Gastroesophageal sphincter (tissue), 4 donors: ENCODE results near the gene CECR2. TPM values are rescaled to one million over a fixed set of nuclear protein-coding genes. Genes with fewer than 3 reads are reported as not detected.

ENCODE experiments used
- ATAC-seq: fragments of 150-250 bp; one replicate; pipeline ENCODE4 v1.9.1; 2016; ENCODE audit warnings: mild to moderate bottlenecking, moderate library complexity
- H3K27ac ChIP-seq, 4 donors: fragments of 200-600 bp; sonication (generic) in 3 of 4; 1 replicate in 3 of 4; 2 replicates in 1 of 4; pipeline ENCODE4 v1.5.1; 2016 to 2019
- H3K27me3 ChIP-seq: fragments of 200-600 bp; sonication (generic); one replicate; pipeline ENCODE4 v1.5.1; 2019
- H3K36me3 ChIP-seq, 2 donors: fragments of 200-600 bp; sonication (generic); one replicate each; pipeline ENCODE4 v1.5.1; 2019; ENCODE audit warnings: control low read depth in 1 of 2
- H3K4me1 ChIP-seq, 3 donors: fragments of 200-600 bp; sonication (generic); 1 replicate in 2 of 3; 2 replicates in 1 of 3; pipeline ENCODE4 v1.5.1; 2016 to 2019; ENCODE audit warnings: control low read depth in 2 of 3
- H3K4me3 ChIP-seq, 2 donors: fragments of 200-600 bp; sonication (generic); one replicate each; pipeline ENCODE4 v1.5.1; 2019; ENCODE audit warnings: mild to moderate bottlenecking in 1 of 2, moderate library complexity in 1 of 2
- H3K9me3 ChIP-seq, 3 donors: fragments of 200-600 bp; sonication (generic); one replicate each; pipeline ENCODE4 v1.5.1; 2017 to 2019; ENCODE audit warnings: control low read depth in 2 of 3
- CTCF ChIP-seq, 4 experiments: fragments of 200-600 bp in 2 of 4; fragments of 450-650 bp in 2 of 4; sonication (generic) in 1 of 4; IDR thresholded peaks; one replicate each; pipeline ENCODE4 v1.5.1; 2017 to 2019; ENCODE audit warnings: antibody characterized with exemption in 4 of 4, mild to moderate bottlenecking in 2 of 4, moderate library complexity in 2 of 4
- EP300 ChIP-seq: sonication (generic); formaldehyde crosslinking; IDR thresholded peaks from one replicate; pipeline ENCODE4 v1.6.1; 2017; ENCODE audit warnings: antibody characterized with exemption, mild to moderate bottlenecking
- POLR2A ChIP-seq, 2 donors: fragments of 450-650 bp; IDR thresholded peaks; one replicate each; pipeline ENCODE4 v1.6.1; 2017; ENCODE audit warnings: antibody characterized with exemption in 2 of 2, mild to moderate bottlenecking in 2 of 2, moderate library complexity in 1 of 2
- POLR2AphosphoS5 ChIP-seq: sonication (generic); formaldehyde crosslinking; IDR thresholded peaks from one replicate; pipeline ENCODE4 v1.6.1; 2017; ENCODE audit warnings: antibody characterized with exemption
- WGBS, 2 donors: methylation state at CpG; one replicate each; pipeline ENCODE4 v1.1.5; 2018; ENCODE audit warnings: low coverage in 1 of 2; 5-methylcytosine and 5-hydroxymethylcytosine counted together
- total RNA-seq, 4 donors: library from RNA; depleted of rRNA; stranded (reverse); fragments of >200 nt; gene quantifications; one replicate each; pipeline ENCODE4 v1.1.0, GENCODE V29; 2016

CECR2 gene
- total RNA-seq, 4 donors from 2014 or later: 0.72 to 1.7 (median 1.2) TPM

GRCh38 chr22:17576470-17576869 lies 207.2 kb downstream of the CECR2 start:
- peaks cover 7 to 21% (median 9%) of the 10 kb centered on the region in 3 donors for H3K4me1 ChIP-seq
- no peak for ATAC-seq
- H3K27ac ChIP-seq: no peak overlapping the region
- TF ChIP-seq POLR2A (IDR thresholded peaks at IDR 0.05): no peak
- TF ChIP-seq POLR2AphosphoS5: no peak
- no peak for TF ChIP-seq EP300
- TF ChIP-seq CTCF (IDR thresholded peaks at IDR 0.05): no peak
- peaks cover 8% of the 10 kb centered on the region for H3K27me3 ChIP-seq
- no peak overlapping the region for H3K4me3 ChIP-seq
- 81% methylated on average over 4 of the region's 6 CpGs; no CpG with 5 or more reads in 1 of the 2 donors for WGBS, 2 donors
- no peaks in the 10 kb centered on the region for H3K9me3 ChIP-seq
- no peaks in the 10 kb centered on the region for H3K36me3 ChIP-seq

GRCh38 chr22:17578136-17578754 lies 209.0 kb downstream of the CECR2 start:
- peaks cover 0 to 11% (median 0%) of the 10 kb centered on the region in 3 donors for H3K4me1 ChIP-seq
- WGBS, 2 donors: 48 to 58% methylated on average over 4 to 5 of the region's 11 CpGs
- no peak overlapping the region for H3K4me3 ChIP-seq
- peak; percentile 77 for ATAC-seq
- H3K36me3 ChIP-seq: no peaks in the 10 kb centered on the region
- H3K27ac ChIP-seq: peak overlapping the region in 3 of 4 donors; percentile 34 to 70 (median 56)
- TF ChIP-seq POLR2AphosphoS5 (peak; percentile 51), EP300 (no peak), POLR2A (IDR thresholded peaks at IDR 0.05) (no peak), CTCF (IDR thresholded peaks at IDR 0.05) (no peak)
- H3K9me3 ChIP-seq: no peaks in the 10 kb centered on the region
- H3K27me3 ChIP-seq: peaks cover 8% of the 10 kb centered on the region

- WGBS, 2 donors: 92% methylated on average over 4 of the region's 14 CpGs; no CpG with 5 or more reads in 1 of the 2 donors
- H3K4me3 ChIP-seq: no peak overlapping the region
- no peak overlapping the region for H3K27ac ChIP-seq
- no peaks in the 10 kb centered on the region for H3K9me3 ChIP-seq
- peaks cover 8% of the 10 kb centered on the region for H3K27me3 ChIP-seq
- no peak for TF ChIP-seq POLR2A (IDR thresholded peaks at IDR 0.05)
- no peak for TF ChIP-seq CTCF (IDR thresholded peaks at IDR 0.05)
- TF ChIP-seq EP300: no peak
- TF ChIP-seq POLR2AphosphoS5: no peak
- no peaks in the 10 kb centered on the region for H3K36me3 ChIP-seq
- ATAC-seq: no peak
- H3K4me1 ChIP-seq: peaks cover 0 to 11% (median 0%) of the 10 kb centered on the region in 3 donors
These were observed 210.3 kb downstream of the CECR2 start for GRCh38 chr22:17579535-17579981.

- WGBS, 2 donors: 50 to 51% methylated on average over 2 to 7 of the region's 15 CpGs
- Histone ChIP-seq H3K27ac (no peak overlapping the region), H3K27me3 (peaks cover 8% of the 10 kb centered on the region), H3K9me3 (no peaks in the 10 kb centered on the region), H3K36me3 (no peaks in the 10 kb centered on the region), H3K4me1 (peaks cover 0 to 11% (median 0%) of the 10 kb centered on the region in 3 donors), H3K4me3 (no peak overlapping the region)
- no peak for ATAC-seq
- TF ChIP-seq POLR2AphosphoS5 (no peak), EP300 (no peak), POLR2A (IDR thresholded peaks at IDR 0.05) (no peak), CTCF (IDR thresholded peaks at IDR 0.05) (no peak)
These were observed 211.3 kb downstream of the CECR2 start for GRCh38 chr22:17580441-17581031.

- ATAC-seq: no peak
These were observed 211.8 kb downstream of the CECR2 start for GRCh38 chr22:17581056-17581455.

More at GRCh38 chr22:17581056-17581455, 211.8 kb downstream of the CECR2 start:
- TF ChIP-seq EP300: no peak
- no peak for TF ChIP-seq CTCF (IDR thresholded peaks at IDR 0.05)
- TF ChIP-seq POLR2A (IDR thresholded peaks at IDR 0.05): no peak
- no peak for TF ChIP-seq POLR2AphosphoS5
- no peak overlapping the region for H3K27ac ChIP-seq
- H3K4me1 ChIP-seq: peaks cover 0 to 11% (median 0%) of the 10 kb centered on the region in 3 donors
- peaks cover 8% of the 10 kb centered on the region for H3K27me3 ChIP-seq
- no peak overlapping the region for H3K4me3 ChIP-seq
- H3K9me3 ChIP-seq: no peaks in the 10 kb centered on the region
- 20 to 52% methylated on average over 2 to 3 of the region's 21 CpGs for WGBS, 2 donors
- H3K36me3 ChIP-seq: no peaks in the 10 kb centered on the region
